Astrocyte (in vitro differentiated cells and primary cell): ENCODE measurements around the gene CWH43.
"Not testable (repeated sequence)": the region's sequence is repeated elsewhere in the genome, so short reads cannot be mapped to it uniquely, and the experiment has no call there.

ENCODE experiments used
- EZH2 ChIP-seq: IDR thresholded peaks from 2 replicates; pipeline ENCODE4 v1.6.1; 2012; ENCODE audit warnings: mild to moderate bottlenecking, low read length, inconsistent platforms; ENCODE audit not compliant: insufficient read depth
- TF ChIP-seq, protein P1 (sequence below): IDR thresholded peaks from 2 replicates; pipeline ENCODE4 v1.5.1; 2011; ENCODE audit warnings: low read depth, mild to moderate bottlenecking, inconsistent platforms, low read length, moderate library complexity; ENCODE audit not compliant: insufficient read depth

- TF ChIP-seq, protein P1, sequence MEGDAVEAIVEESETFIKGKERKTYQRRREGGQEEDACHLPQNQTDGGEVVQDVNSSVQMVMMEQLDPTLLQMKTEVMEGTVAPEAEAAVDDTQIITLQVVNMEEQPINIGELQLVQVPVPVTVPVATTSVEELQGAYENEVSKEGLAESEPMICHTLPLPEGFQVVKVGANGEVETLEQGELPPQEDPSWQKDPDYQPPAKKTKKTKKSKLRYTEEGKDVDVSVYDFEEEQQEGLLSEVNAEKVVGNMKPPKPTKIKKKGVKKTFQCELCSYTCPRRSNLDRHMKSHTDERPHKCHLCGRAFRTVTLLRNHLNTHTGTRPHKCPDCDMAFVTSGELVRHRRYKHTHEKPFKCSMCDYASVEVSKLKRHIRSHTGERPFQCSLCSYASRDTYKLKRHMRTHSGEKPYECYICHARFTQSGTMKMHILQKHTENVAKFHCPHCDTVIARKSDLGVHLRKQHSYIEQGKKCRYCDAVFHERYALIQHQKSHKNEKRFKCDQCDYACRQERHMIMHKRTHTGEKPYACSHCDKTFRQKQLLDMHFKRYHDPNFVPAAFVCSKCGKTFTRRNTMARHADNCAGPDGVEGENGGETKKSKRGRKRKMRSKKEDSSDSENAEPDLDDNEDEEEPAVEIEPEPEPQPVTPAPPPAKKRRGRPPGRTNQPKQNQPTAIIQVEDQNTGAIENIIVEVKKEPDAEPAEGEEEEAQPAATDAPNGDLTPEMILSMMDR: not testable (repeated sequence)
- TF ChIP-seq EZH2: not testable (repeated sequence)
These were observed 122.3 kb downstream of the CWH43 start for GRCh38 chr4:49108183-49108978.
